HT-29 (cell line): Measurements from ENCODE around the gene SFTA2. TPM values are rescaled to one million over a fixed set of nuclear protein-coding genes. Genes with fewer than 3 reads are reported as not detected.
"Not testable (repeated sequence)": the region's sequence is repeated elsewhere in the genome, so short reads cannot be mapped to it uniquely, and the experiment has no call there.

Source experiments
- DNase-seq: peaks from one replicate; pipeline ENCODE4 v3.0.0-alpha.2; 2015; ENCODE audit warnings: low spot score
- total RNA-seq: library from RNA; depleted of rRNA; stranded (reverse); fragments of >200 nt; shearing (Covaris generic); gene quantifications from 2 replicates; pipeline ENCODE4 v1.2.3, GENCODE V29; 2014

The SFTA2 gene
- total RNA-seq, 1 experiment from 2014 or later, result 4.7 TPM

DNA sequence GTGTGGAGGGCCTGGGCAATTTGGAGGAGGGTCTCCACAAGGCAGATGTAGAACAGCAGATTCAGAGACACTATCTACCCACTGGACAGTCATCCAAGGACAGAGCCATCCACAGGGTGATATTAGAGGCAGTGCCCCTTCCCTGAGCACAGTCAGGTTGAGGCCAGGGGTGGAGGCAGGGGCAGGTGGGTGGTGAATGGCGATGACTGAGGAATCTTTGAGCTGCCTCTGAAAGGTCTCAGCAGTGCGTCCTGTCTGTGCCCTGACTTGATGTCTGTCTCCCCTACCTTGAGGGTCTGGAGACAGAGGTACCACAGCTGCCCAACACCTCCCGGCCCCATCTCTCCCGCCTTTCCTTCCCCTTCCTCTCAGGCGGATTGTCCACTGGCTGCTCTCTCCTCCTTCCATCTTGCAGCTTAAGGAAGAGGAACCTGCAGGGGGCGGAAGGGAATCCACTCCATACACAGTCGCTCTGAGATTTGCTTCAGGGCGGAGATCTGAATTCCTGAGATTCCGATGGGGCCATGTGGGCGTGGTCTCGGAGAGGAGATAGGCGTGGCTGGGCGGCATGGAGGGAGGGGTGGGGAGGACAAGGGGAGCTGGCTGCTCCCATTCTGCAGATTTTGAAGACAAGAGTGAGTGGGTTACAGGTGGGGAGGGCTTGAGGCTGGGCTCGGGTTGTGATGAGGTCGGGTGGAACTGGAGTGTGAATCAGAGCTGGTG, 10.5 kb upstream of the SFTA2 start:
- peak; percentile 87 for DNase-seq

DNA sequence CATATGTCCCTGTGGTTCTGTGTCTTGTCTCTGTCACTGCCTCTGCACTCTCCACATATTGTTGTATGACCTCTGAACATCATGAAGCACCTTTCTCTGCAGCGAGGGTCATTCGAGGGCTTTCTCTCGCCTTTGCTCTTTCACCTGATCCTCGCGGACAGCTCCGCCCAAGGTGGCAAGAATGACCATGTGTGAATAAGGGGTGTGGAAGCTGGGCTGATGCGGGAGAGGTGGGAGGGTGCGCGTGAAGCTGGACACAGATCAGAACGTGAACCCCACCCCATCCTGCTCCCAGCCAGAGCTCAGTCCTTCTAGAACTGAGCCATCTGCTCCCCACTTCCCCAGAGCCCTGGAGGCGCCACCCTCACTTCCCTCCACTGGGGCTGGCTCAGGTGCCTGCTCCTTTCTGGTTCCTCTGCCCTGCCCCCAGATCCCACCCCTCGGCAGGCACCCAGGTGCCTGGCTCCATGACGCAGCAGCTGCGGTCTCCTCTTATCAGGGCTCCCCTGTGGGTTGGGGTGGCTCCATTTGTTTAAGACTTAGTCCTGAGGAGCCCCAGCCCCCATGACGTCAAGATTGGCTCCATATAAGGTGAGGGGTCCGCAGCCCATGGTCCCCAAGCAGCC, 8.5 kb upstream of the SFTA2 start, which contains the start of gene MUCL3:
Gene MUCL3 (plus strand): TSS at position 613 of the 626 bp plus-strand sequence. CDS start 27 bp downstream, outside the sequence.
- no peak for DNase-seq

DNA sequence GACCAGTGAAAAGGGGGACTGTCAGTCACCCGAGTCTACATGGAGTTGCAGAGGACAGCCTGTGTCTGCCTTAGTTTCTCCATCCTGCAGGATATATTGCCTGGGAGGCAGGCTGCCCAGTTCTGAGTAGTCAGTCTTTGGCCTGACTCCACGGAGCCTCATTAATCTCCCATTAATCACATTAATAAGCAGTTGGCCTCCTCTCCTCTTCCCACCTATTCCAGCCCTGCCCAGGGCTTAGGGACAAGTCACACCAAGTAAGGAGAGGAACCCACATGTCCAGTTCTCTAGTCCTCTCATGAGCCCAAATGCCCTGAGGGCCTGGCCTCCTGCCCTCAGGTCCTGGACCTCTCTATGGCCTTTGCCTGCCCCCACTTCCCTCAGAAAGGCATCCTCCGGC, 7.5 kb upstream of the SFTA2 start:
- DNase-seq, result no peak

DNA sequence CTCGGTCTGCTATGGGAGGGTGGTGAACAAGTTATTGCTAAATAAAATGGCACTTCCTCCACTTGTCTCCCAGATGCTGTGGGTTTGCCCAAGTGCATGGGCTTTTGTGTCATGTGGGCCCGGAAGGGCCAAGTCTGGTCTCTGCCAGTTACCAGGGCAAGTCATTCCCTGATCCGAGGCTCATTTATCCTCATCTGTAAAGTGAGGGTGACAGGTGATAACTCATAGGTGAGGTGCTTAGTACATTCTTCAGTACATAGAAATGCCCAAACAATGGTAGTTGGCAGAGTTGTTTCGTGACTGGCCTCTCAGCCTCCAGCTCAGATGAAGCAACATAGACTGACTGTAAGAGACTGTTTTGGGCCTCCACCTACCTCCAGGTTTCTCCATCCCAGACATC, 6.8 kb upstream of the SFTA2 start:
- DNase-seq, result no peak

DNA sequence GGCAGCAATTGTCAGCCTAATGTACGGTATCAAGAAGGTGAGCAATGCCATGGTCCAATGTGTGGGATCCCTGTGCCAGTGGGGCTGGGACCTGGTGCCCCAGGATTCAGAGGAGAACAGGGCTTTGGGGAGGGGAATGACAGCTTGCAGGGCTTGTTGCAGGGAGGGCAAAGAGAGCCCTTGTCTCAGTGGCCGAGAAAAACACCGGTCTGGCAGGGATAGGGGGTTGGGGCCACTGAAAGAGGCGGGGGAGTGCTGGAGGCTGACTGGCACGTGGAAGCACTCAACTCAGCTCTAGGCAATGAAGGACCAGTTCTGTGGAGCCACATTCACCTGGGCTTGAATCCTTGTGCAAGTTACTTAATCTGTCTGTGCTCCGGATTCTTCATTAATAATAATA, 5.3 kb upstream of the SFTA2 start:
- DNase-seq, result no peak

DNA sequence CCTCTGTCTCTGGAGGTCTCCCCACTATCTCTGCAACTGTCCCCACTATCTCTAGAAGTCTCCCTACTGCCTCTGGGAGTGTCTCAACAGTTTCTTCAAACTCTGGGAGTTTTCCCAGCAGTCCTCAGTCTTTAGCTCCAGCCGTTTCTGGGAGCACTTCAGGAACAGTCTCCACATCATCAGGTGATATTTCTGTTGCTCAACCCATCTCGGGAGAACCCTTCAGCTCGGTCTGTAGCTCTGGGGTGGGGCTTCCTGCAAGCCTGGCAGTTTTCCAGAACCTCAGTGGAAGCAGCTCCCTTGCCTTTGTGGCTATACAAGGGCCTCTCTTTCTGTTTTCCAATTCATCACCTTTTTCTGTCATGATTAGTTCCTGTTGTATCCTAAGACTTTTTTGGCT, 3.0 kb upstream of the SFTA2 start:
- DNase-seq, result peak; percentile 68

DNA sequence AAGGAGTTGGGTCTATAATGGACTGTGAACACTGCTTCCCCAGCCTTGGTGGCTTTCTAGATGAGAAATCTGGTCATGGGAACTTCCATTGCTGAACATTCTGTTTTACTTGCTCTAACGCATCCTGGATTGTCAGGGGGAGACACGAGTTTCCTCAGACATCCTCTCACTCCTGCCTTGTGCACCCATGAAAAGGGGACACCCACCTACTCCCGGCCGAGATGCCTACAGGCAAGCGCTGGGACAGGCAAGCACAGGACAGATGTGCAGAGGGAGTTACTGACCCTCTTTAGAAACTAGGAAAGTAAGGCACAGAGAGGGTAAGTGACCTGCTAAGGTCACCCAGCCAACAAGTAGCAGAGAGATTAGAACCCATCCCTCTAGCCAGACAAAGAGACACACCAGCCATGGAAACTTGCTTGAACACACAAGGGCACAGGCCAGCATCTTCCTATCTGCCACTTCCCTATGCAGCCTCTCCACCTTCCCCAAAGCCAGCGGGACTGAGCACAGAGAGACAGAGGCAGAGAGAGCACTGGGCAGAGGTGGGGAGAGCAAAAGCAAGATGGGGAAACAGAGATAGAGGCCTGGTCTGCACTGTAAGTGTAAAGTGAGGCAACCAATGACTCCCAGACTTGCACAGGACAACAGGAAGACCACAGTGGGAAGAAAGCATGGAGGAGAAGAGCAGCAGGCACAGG, 845 bp upstream of the SFTA2 start:
- DNase-seq, result no peak

DNA sequence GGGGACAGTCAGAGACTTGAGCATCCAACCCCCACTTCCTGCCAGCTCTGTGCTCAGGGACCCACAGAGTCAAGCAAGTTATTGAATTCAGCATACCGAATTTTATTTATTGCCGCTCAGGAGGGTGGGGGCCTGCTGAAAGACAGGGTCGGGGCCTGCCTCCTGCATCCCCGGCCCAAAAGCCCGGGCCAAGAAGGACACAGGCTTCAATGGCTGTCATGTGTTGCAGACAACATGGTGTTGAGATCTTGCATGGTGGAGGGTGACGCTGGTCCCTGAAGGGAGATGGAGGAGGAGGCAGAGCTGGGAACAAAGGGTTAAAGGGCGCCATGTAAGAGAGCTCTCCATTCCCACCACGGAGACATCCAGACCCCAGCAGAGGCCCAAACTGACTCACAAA, 698 bp downstream of the SFTA2 start:
- no peak for DNase-seq

DNA sequence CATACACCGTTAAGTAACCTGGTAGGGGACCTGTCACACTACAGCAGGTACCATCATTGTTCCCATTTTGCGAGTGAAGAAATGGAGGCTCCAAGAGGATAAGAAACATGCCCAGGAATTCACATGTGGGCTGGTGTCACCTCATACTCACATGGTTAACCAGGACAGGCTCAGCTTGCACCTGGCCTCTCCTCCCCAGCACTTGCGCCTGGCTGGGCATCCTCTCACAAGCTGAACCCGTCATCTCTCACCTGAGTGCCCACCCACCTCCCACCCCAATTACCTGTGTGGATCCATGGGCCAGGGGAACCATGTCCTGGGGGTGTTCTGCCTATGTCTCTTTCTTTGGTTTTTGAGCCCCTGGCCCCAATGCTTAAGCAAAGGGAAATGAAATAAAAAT, 1.5 kb downstream of the SFTA2 start:
- DNase-seq, result no peak

DNA sequence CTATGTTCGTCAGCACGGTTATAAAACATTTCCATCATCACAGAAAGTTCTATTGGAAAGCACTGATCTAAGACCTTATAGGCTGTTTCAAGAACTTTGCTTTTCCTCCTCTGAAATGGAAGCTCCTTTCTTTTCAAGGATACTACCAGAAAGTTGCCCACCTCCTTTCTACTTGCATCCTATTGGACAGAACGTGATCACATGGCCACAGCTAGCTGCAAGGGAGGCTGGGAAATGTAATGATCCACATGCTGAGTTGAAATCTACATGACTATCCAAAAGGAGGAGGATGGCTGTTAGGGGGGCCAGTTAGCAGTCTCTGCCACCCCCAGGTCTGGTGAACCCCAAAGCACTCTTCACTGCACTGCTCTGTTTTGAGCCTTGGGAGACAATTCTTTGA, 3.3 kb downstream of the SFTA2 start:
- DNase-seq, result no peak

DNA sequence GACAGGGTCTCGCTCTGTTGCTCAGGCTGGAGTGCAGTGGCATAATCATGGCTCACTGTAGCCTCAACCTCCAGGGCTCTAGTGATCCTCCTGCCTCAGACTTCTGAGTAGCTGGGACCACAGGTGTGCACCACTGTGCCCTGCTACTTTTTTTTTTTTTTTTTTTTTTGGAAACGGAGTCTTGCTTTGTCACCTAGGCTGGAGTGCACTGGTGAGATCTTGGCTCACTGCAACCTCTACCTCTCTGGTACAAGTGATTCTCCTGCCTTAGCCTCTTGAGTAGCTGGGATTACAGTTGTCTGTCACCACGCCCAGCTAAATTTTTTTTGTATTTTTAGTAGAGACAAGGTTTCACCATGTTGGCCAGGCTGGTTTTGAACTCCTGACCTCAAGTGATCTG, 4.9 kb downstream of the SFTA2 start:
- DNase-seq, result not testable (repeated sequence)

DNA sequence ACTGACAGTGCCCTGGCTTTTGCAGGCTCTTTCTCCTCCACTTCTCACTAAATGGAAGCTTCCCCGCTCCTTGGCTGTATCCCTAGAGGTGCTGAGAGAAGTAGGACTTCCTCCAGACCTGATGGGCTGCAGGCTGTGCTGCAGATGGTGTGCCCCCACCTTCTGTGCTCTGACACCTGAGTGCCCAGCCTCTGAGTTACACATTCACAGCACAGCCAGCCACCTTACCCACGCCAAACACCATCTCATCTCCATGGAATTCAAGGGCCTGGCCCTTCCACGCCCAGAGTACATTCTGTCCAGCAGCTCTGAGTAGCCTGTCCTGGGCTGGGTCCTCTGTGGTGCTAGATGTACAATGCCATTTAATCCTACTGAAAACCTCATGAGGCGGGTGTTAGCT, 5.3 kb downstream of the SFTA2 start:
- no peak for DNase-seq

DNA sequence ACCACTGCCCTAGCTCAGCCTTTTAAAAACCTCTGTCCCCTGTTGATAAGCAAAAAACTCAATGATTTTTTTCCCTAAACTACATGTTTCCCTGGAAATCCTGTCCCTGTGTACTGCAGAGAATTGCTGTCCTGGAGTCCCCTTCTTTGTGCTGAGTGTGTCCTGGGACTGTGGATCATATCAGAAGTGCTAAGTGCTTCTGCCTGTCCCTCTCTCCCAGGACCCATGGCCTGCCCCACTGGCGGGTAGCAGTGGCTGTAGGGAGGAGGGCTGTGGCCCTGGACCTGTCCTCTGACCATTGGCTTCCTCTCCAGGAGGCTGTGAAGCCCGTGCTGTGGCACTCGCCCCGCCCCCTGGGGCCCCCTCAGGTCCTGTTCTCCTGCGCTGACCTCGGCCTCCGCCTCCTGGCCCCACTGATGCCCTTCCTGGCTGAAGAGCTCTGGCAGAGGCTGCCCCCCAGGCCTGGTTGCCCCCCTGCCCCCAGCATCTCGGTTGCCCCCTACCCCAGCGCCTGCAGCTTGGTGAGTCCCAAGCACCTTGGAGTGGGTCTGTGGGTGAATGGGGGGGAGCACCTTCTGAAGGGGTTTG, 7.8 kb downstream of the SFTA2 start:
- DNase-seq, result not testable (repeated sequence)

DNA sequence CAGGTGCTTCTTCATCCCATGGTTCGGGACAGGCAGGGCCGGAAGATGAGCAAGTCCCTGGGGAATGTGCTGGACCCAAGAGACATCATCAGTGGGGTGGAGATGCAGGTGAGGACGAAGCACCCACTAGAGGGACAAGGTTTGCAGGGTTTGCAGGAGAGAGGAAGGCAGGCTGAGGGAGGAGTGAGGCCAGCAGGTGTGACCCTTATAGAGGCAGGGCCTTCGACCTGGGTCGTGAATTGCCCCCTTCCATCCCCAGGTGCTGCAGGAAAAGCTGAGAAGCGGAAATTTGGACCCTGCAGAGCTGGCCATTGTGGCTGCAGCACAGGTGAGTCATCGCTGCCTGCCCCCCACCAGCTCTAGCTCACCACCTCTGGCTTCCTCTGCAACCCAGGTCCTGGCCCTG, 9.5 kb downstream of the SFTA2 start:
- no peak for DNase-seq

DNA sequence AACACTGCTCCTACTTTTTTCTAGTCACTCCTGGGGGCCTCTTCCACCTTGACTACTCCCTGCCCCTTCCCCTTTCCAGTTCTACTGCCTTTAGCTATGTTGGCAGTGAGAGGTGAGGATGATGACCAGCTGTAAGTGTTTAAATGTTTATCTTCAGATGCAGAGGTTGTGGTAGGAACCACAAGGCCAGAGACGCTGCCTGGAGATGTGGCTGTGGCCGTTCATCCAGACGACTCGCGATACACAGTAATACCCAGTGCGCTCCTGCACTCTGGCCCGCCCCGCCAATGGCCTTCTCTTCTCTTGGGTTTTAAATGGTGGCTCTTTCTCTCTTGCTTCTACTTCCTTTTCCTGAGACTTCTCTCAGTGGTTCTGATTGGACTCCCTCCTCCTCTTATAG, 13.3 kb downstream of the SFTA2 start:
- no peak for DNase-seq

DNA sequence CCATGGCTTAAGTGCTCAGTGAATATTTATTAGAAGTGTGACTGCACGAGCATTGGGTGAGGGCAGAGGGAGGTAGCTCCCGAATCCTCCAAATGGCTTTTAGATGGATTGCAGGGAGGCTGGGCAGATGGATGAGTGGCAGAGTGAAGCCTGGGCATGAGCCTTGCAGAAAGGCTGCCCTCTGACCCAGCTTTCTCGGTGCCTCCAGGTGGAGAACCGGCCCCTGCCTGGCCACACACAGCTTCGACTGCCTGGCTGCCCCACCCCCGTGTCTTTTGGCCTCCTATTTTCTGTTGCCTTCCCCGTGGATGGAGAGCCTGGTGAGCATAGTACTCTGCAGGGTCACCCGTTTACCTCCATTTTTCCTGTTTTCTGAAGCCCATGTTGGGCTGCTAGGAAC, 14.5 kb downstream of the SFTA2 start:
- DNase-seq, result no peak

DNA sequence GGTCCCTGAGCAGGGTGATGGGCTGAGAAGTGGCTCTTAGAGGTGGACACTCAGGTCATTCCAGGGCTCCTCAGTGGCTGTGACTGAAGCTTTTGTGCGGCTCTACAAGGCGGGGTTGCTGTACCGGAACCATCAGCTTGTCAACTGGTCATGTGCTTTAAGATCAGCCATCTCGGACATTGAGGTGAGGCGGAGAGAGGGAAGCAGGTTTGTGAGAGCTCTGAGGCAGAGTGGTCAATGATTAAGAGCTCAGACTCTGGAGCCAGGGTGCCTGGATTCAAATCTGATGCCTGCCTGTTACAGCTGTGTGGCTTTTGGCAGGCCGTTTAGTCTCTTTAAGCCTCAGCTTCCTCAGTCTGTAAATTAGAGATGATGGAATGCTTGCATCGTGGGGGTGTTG, 14.9 kb downstream of the SFTA2 start:
- DNase-seq, result no peak

DNA sequence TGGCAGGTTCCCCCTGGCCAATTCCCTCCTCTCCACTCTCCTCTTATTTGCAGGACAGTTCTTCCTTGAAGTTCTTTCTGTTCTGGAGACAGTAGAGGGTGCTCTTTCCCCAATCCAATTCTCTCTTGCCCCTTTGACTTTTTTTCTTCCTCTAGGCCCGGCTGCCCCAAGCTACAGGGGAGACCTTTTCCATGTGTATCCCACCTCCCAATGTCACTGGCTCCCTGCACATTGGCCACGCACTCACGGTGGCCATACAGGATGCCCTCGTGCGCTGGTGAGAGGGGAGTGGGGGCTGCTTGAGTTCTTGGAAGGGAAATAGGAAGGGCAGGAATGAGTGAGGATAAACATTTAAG, 16.4 kb downstream of the SFTA2 start:
- DNase-seq, result peak; percentile 75

DNA sequence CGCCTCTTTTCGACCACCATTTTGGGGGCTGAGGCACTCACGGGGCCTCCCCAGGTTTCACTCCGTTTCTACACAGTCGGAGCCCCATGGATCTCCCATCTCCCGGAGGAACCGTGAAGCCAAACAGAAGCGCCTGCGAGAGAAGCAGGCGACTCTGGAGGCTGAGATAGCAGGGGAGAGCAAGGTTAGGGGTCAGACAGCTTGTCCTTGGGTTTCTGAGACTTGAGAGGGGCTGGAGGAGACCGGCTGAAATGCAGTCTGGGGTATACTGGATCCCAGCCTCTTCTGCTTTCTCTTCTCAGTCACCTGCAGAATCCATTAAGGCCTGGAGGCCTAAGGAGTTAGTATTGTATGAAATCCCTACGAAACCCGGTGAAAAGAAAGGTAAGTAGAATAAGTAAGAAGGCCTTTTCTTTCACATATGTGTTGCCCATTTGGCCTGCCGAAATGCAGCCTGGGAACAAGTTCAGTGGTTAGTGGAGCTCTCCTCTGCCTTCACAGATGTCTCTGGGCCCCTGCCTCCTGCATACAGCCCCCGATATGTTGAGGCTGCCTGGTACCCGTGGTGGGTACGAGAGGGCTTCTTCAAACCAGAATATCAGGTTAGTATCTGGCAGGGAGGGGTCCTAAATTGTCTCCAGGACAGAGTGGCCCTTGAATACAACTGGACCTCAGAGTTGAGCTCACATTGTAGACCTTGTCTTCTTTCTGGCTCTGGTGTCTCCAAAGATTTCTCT, 16.9 kb downstream of the SFTA2 start:
- DNase-seq, result no peak

DNA sequence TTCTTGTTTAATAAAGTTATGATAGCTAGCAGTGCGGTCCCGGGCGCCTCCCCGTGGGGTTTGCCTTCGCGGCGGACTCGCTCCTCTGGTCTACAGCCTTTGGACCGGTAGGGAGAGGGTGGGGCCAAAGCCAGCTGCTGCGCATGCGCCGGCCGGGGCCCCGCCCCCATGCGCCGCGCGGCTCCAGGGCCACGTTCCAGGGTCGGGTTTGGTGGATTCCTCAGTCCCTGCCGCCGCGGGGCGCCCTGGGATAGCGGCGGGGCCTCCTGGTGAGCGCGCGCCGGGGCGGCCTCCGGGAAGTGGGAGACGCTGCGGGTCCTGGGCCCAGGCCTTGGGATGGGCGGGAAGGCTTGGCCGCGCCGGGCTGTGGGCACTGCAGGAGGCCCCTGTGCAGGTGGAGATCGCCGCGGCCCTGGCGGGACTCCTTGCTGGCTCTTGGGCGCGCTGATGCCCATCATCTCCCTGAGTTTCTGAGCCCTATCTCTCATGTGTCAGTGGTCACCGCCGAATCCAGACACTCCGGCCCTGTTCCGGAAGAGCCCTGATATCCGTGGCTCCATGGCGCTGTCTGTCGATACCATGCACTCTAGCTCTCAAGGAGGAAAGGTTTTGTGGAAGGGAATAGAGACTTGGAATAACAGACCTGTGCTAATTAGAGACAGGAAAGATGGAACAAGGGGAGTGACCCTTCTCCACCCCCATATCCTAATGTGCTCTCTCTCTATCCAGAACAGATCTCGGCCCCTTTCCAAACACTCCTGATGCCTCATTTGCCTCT, 17.7 kb downstream of the SFTA2 start, which contains the start of gene VARS2:
Gene VARS2 (plus strand): TSS at position 163 of the 778 bp plus-strand sequence. CDS start 599 bp downstream, at position 762.
- peak; percentile 97 for DNase-seq

DNA sequence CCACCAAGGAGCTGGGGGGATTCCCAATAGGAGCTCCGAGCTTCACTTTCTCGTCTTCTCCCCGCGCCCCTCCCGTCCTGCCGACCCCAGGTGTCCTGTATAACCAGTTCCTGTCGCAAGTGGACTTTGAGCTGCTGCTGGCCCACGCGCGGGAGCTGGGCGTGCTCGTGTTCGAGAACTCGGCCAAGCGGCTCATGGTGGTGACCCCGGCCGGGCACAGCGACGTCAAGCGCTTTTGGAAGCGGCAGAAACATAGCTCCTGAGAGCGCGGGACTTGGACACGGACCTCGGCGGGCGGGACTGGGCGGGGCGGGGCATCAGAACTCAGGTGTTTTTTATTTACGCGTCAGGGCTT, 18.3 kb downstream of the SFTA2 start:
- DNase-seq, result no peak
